ENCODE data around the gene BZW2.
A peak's percentile ranks its signal among the peaks of the same experiment; 100 is the strongest.
"Not testable (repeated sequence)": the region's sequence is repeated elsewhere in the genome, so short reads cannot be mapped to it uniquely, and the experiment has no call there.

Gene BZW2

DNA sequence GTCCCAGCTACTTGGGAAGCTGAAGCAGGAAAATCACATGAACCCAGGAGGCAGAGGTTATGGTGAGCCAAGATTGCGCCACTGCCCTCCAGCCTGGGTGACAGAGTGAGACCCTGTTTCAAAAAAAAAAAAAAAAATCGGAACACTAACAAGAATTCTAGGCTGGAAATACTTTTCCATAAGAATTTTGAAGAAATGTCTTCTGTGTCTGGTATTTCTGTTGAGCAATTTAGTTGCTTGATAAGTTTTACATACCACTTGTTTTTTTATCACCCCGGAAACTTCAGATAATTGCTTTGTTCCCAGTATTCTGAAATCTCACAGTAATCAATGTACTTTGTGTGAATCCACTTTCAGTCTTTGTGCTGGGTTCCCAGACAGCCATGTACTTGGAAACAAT, 25.8 kb downstream of the BZW2 start:
- peak; percentile 52 for DNase-seq (ENCODE audit: low read depth)

DNA sequence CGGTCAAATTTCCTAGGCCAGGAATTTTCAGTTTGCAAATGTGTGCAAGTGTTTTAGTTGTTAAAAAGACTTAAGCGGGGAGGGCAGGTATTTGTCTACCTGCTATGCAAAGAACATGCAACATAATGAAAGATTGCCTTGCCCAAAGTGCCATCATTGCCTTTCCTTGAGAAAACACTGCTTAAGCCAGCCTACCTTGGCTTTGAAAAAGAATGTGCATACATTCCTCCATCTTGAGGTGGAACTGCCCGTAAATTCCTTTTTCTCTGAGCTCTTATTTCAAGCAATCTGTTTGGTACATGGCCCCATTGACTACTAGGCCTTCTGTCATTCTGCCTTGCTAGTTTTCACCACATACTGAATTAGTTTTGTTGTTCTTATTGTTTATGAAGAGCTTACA, 29.3 kb downstream of the BZW2 start:
- DNase-seq (ENCODE audit: low read depth), result no peak

DNA sequence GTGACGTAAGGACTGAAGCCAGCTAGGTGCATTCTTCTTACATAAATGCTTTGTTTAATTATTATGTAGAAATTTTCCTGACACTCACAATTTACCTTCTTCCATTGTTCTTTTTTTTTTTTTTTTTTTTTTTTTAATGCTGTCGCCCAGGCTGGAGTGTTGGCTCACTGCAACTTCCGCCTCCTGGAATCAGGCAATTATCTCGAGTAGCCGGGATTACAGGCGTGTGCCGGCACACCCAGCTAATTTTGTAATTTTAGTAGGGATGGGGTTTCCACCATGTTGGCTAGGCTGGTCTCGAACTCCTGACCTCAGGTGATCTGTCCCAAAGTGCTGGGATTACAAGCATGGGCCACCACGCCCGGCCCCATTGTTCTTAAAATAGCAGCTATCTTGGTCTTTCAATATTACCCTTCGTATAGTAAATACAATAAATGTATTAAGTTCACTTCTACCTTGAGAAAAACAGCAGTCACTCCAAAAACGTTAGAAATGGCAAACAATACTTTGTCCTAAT, 32.1 kb downstream of the BZW2 start:
- no peak for DNase-seq (ENCODE audit: low read depth)

DNA sequence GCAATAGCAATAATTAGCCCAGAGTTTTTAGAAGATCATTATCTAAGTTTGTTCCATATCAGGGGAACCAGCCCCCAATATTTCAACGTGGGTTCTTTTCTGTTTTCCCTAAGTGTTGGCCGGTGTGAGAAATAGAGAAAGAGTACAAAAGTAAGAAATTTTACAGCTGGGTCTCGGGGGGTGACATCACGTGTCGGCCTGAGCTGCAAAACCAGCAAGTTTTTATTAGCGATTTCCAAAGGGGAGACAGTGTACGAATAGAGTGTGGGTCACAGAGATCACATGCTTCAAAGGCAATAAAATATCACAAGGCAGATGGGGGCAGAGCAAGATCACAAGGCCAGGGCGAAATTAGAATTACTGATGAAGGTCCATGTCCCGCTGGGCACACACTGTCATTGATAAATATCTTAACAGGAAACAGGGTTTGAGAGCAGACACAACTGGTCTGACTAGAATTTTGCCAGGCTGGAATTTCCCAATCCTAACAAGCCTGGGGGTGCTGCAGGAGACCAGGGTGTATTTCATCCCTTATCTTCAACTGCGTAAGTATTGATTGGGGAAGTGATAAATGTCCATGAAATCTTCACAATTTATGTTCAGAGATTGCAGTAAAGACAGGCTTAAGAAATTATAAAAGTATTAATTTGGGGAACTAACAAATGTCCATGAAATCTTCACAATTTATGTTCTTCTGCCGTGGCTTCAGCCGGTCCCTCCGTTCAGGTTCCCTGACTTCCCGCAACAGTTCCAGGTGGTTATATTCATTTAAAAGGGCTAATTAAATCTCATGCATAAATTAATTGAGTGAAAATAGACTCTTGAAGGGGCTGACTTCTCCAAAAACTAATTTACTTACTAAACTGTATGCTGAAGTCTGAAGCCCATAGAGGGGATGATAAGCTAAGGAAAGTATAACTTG, 32.9 kb downstream of the BZW2 start:
- DNase-seq (ENCODE audit: low read depth), result not testable (repeated sequence)

DNA sequence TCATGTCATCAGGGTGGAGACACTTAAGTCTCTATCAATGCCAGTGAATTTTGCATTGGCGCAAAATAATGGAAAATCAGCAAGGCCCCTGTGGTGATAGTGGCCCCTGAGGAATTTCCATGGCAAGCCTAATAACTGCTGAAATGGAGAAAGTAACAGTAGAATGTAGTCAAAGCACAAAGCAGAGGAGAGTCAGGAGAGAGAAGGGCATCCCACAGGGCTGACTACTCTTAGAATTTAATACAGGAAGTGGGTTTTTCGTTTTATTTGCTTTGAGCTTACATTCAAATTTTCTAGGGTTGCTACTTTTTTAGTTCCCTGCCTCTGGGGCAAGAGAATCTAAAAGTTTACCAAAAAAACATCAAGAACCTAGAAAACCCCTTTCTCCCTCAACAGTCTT, 39.0 kb downstream of the BZW2 start:
- no peak for DNase-seq (ENCODE audit: low read depth)

DNA sequence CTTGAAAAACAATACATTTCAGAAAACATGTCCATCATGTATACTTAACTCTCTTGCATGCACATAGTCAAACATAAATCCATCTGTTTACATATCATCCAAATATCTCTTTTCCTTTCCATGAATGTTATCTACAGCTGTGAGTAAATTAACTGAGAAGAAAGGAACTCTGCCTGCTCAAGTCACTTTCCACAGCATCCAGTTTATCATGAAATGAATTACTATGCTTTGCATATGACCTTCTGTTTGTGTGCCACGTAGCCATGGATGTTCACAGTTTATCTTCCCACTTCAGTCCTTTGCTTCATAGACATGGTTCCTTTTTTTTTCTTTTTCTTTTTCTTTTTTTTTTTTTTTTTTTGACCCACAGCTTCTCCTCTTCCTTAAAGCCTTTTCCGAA, 39.6 kb downstream of the BZW2 start:
- DNase-seq (ENCODE audit: low read depth), result no peak

DNA sequence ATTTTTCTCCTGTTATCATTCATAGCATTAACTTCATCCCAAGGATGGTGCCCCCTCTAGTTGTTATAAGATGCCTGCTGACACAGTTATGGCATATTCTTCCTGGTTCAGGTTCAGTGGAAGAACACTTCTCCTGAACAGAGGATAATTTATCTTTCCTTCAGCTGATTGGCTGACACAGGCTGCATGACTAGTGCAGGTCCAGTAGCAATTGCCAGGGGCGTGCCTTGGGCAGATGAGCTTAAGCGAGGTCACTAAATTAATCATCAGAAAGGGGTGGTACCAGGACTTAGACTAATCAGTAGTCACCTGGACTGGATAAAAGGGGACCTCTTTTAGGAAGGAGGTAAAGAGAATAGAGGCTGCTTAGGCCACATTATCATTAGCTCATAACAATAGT, 42.3 kb downstream of the BZW2 start:
- DNase-seq (ENCODE audit: low read depth), result no peak

DNA sequence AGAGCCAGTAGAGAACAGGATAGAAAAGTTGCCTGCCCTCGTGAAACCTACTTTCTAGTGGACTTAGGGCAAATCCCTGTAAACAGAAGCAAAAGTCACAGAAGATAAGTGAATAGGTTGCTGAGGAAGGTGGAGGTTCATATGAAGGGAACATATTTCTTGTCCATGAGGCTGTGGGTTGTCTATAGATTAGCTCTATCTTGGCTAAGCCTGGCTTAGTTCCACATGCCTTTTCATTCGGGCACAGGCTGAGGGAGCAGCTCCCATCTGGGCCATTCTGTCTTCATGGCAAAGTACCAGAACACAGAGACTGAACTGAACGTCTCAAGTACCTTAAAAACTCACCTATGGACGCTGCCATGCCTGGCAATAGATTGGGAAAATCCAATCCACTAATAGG, 45.3 kb downstream of the BZW2 start:
- no peak for DNase-seq (ENCODE audit: low read depth)

DNA sequence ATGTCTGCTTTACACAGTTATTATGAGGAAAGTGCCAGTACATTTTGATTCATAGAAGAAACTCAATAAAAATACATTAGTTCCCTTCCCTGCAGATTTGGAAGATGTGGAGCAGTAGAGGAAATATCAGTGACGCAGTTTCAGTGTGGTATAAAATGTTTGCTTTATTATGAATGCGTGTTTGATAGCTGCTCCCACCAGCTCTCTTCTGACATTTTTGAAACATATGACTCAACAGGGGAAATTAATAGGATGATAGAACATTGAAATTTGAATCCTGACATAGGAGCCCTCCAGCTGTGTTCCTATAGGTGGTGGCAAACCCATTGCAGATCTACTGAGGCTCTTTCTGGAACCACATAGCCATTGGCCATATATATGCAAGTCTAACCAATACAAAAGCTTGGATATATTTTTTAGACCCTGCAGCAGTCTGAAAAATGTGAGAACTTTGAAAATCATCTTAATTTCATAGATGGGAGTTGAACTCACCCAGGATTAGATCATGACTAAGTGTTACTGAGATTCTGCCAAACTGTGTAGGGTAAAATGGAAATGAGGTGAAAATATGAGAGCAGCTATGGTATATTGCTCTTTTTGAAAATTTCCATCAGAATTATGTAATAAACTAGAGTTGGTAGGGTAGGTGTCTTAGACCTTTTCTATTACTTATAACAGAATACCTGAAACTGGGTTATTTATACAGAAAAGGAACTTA, 47.8 kb downstream of the BZW2 start:
- DNase-seq (ENCODE audit: low read depth), result no peak

DNA sequence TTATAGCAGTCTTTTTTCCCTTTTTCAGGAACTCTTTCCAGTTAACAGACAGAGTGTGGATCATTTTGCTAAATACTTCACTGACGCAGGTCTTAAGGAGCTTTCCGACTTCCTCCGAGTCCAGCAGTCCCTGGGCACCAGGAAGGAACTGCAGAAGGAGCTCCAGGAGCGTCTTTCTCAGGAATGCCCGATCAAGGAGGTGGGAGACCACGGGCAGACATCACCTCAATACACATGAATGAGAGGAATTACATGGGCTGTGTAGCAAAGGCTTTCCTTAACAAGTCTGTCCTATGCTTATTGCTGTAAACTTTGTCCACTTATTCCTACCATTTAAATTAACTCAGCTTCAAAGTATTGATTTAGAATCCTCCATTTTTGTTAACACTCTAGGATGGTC, 48.8 kb downstream of the BZW2 start:
- no peak for DNase-seq (ENCODE audit: low read depth)

DNA sequence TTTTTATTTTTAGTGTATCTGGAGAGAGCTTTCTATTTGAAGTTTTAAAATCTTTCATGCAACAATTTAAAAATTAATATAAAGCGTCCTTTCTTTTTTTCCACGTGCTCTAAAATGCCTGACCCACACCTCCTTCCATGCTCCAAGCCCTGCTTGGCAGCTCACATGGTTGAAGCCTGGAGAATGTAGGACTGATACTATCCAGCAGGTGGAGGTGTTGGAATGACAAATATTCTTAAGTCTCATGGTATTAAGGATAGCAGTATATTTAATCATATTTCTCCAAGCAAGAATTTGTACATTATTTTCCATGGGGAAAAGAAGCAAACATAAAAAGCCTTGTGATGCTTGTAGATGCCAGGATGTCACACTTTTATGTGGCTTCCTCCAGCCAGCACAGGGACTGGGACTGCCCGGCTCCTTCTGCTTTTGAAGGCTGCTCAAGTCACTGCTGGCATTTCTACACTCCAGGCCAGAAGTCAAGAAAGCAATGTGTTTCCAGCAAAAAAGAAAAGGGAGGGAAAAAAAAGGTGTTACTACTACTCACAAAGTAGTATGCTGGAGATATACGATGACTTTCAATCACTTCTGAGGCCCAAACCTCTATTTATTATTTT, 49.7 kb downstream of the BZW2 start:
- peak; percentile 75 for DNase-seq (ENCODE audit: low read depth)

DNA sequence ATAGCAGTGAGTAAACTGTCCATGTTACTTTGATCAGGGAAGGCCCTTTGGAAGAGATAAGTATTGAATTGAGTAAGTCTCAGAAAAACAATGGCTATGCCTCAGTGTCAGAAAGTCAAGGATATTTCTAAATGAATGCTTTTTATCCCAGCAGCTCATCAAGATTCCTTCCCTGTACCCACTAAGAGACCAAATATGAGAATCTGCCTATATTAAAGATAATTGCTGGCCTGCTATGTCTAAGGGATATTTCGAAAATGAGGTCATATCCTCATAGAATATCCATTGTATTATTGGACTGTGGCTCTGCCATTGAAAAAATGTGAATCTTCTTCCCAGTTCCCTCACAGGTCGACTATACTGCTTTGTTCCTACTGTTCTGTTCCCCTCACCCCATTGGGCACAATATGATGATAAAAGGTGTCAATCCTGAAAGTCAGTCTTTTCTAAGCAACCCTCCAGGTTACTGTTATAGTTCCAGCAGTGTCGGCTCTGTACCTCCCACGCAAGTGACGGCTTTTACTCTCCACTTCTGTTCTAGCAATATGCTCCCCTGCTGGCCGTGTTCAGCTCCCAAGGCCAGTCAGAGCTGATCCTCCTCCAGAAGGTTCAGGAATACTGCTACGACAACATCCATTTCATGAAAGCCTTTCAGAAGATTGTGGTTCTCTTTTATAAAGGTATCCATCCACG, 51.7 kb downstream of the BZW2 start:
- DNase-seq (ENCODE audit: low read depth), result peak; percentile 34

DNA sequence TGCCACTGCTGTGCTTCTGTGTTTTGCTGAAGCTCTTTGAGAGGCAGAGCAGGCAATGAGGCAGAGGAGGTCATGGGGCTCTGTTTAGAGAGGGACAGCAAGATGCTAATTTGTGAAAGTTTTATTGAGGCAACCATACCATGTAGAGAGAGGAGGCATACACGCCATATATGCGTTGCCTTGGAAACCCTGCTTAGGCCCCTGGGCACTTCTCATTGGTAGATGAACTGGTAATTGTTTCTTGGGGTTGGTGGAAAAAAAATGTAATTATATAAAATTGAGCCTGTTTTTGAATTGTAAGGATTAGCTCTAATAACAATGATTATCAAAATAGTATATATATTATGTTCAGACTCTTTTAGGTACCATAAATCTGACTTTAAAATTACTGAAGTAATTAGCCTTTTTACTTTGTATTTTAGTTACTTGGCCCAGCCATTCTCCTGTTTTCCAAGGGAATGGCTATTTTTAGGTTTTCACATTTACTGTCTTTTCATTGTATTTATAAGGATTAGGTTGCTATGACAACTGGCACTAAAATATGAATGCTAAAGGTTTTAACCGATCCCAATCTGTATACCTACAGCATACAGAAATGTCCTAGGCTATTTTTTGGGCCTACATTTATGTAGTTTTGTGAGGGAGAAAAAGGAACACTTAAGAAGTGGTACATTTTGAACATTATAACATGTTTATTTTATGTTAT, 52.4 kb downstream of the BZW2 start:
- no peak for DNase-seq (ENCODE audit: low read depth)

DNA sequence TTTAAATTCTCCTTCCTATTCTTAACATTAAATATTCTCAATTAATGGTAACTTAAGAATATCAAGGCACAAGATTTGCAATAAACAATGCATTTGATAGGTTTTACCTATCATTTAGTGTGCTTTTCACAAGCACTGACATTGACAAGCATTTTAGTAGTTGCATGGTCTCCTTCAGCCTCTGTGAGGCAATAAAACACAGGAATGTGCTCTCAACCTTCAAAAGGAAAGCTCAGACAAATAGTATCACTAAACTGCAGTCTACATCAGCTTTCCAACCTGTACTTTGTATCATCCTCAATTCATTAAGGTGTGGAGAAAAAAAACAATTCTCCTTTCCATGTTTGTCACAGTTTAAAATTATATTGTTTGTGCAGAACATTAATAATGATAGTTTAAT, 56.5 kb downstream of the BZW2 start:
- DNase-seq (ENCODE audit: low read depth), result peak; percentile 51

DNA sequence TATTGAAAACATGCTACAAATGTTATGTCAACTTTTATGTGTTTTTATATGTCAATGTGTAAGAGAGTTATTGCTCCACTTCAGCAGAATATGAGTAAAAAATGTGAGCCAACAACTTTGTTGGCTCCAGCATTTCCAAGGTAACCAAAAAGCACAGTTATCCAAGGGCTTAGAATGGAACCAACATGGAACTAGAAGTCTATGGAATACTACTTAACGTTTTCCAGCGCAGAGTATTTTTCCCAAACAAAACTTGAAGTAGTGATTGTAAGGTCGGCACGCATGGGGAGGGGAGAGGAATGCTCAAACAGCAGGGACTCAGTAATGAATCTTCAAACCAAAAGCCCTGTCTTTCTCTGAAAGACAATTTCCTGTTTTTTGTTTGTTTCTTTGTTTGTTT, 62.5 kb downstream of the BZW2 start:
- peak; percentile 39 for DNase-seq (ENCODE audit: low read depth)

DNA sequence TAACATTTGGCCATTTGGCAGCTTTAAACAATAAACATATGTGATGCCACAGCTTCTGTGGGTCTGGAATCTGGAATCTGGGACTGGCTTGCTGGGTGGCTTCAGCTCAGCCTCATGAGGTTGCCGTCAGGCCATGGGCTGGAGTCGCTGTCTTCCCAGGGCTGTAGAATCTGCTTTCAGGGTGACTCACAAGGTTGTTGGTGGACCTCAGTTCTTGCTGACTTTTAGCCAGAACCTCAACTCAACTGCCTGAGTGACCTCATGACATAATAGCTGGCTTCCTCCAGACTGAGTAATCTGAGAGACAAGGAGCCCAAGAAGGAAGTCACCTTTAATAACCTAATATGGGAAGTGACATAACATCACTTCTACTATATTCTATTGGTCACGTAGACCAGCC, 63.0 kb downstream of the BZW2 start:
- DNase-seq (ENCODE audit: low read depth), result peak; percentile 91

DNA sequence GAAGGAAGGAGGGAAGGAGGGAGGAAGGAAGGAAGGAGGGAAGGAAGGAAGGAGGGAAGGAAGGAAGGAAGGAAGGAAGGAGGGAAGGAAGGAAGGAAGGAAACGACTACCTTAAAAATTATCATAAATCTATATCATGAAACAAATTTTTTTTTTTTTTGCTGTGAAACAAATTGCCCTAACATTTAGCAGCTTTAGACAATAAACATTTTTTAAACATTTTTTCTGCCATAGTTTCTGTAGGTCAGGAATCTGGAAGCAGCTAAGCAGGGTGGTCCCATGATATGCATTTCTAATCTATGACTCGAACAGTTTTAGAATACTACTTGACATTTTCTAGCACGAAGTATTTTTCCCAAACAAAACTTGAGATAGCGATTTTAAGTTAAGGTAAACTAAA, 64.7 kb downstream of the BZW2 start:
- DNase-seq (ENCODE audit: low read depth), result no peak

DNA sequence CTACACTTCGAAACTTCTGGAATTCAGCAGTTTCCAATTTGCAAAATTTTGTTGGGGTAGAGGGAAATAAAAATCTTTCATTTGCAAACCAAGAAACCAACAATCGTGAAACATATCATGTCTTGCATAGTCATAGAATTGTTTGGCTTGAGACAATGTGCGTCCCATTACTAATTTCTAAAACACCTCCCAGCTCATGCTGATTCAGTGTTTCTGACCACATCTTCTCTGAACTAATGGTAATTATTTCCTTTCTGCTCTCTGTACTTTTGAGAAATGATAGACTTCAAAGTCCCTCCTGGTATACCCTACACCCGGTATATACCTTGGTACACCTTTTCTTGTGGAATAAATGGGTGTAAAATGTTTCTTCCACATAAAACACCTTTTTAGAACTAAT, 65.7 kb downstream of the BZW2 start:
- peak; percentile 18 for DNase-seq (ENCODE audit: low read depth)

DNA sequence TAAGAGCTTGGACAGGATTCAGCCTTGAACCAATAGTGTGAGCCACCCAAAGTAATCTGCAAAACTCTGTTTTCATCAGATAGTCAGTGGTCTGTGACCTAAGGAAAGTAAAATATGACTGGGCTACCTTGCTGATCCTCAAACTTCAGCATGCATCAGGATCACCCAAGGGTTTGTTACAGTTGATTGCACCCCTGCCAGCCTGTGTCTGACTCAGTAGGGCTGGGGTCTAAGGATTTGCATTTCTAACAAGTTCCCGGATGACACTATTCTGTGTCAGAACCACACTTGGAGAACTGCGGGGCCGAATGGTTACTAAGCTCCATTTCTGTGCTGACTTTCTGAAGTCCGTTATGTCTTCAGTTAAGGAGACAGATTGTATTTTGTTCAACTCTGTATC, 66.9 kb downstream of the BZW2 start:
- DNase-seq (ENCODE audit: low read depth), result no peak

DNA sequence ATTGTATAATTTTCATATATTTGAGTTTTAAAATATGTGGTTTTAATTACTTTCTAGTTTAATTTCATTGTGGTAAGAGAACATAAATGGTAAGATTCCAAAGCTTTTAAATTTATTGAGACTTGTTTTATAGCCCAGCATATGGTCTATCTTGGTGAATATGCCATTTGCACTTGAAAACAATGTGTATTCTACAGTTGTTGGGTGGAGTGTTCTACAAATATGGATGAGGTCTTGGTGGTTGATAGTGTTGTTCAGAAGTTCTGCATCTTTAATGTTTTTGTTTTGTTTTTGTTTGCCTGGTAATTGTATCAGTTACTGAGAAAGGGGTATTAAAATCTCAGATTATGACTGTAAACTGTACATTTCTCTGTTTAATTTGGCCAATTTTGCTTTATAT, 69.9 kb downstream of the BZW2 start:
- no peak for DNase-seq (ENCODE audit: low read depth)

DNA sequence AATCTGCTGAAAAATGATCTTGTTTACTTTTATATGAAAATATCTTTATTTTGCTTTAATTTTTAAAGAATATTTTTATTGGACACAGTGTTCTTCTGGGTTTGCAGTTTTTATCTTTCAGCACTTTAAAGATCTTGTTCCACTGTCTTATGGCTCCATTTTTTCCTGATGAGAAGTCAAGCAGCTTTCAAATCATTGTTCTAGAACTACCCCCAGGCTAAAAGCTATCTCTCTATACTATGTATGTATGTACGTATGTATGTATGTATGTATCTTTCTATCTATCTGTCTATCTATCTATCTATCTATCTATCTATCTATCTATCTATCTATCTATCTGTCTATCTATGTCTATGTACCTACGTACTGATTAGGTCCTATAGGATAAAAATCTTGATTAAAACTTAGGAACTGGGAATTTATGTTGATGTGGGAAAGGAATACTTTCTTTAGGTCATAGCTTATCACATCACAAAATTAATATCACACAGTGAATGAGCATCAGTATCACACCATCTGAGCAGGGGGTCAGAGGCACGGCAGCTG, 72.2 kb downstream of the BZW2 start:
- no peak for DNase-seq (ENCODE audit: low read depth)

All from amniotic epithelial cell (primary cell).